Uterus (tissue), 4 donors: ENCODE data around the gene PUM1. TPM values are rescaled to one million over a fixed set of nuclear protein-coding genes. Genes with fewer than 3 reads are reported as not detected.

ENCODE experiments used
- DNase-seq, 2 donors: peaks; one replicate each; pipeline ENCODE4 v3.0.0-alpha.2; 2019 to 2020
- H3K27ac ChIP-seq, 2 donors: fragments of 200-600 bp; sonication (generic); 1 replicate in 1 of 2; 2 replicates in 1 of 2; pipeline ENCODE4 v1.5.1; 2016 to 2018
- H3K27me3 ChIP-seq, 2 donors: fragments of 200-600 bp; sonication (generic); one replicate each; pipeline ENCODE4 v1.5.1; 2018 to 2019; ENCODE audit warnings: control low read depth in 1 of 2
- H3K36me3 ChIP-seq, 2 donors: fragments of 200-600 bp; sonication (generic); one replicate each; pipeline ENCODE4 v1.5.1; 2019; ENCODE audit warnings: control low read depth in 1 of 2
- H3K4me1 ChIP-seq, 2 donors: fragments of 200-600 bp; sonication (generic); one replicate each; pipeline ENCODE4 v1.5.1; 2018 to 2019; ENCODE audit warnings: control low read depth in 1 of 2
- H3K4me3 ChIP-seq, 2 donors: fragments of 200-600 bp; sonication (generic); 1 replicate in 1 of 2; 2 replicates in 1 of 2; pipeline ENCODE4 v1.5.1; 2018 to 2019; ENCODE audit warnings: mild to moderate bottlenecking in 1 of 2
- H3K9me3 ChIP-seq, 2 donors: fragments of 200-600 bp; sonication (generic); one replicate each; pipeline ENCODE4 v1.5.1; 2019; ENCODE audit warnings: control low read depth in 1 of 2
- CTCF ChIP-seq, 4 experiments: fragments of 200-600 bp in 2 of 4; fragments of 450-650 bp in 2 of 4; sonication (generic) in 2 of 4; IDR thresholded peaks; one replicate each; pipeline ENCODE4 v1.5.1; 2016 to 2019; ENCODE audit warnings: antibody characterized with exemption in 4 of 4, mild to moderate bottlenecking in 2 of 4, moderate library complexity in 1 of 4
- POLR2A ChIP-seq, 2 donors: fragments of 450-650 bp; IDR thresholded peaks; one replicate each; pipeline ENCODE4 v1.6.1; 2016; ENCODE audit warnings: antibody characterized with exemption in 2 of 2, mild to moderate bottlenecking in 1 of 2, moderate library complexity in 1 of 2
- intact Hi-C: fragments of 100-400 bp; cut with DNase I; formaldehyde crosslinking; loops from one replicate; pipeline ENCODE4 v1.15.1; 2023; ENCODE audit warnings: low total_unique reads
- total RNA-seq, 4 donors: library from RNA; depleted of rRNA in 3 of 4; stranded (reverse); fragments of >200 nt in 3 of 4; gene quantifications; one replicate each; pipeline versions ENCODE4 v1.1.0 to v1.2.4, GENCODE V29; 2014 to 2023
- donor health status: DM: yes; HTN: yes; CAD: no.

The PUM1 gene
- total RNA-seq, 4 donors from 2014 or later, result 42.9 to 152 (median 113) TPM

DNA sequence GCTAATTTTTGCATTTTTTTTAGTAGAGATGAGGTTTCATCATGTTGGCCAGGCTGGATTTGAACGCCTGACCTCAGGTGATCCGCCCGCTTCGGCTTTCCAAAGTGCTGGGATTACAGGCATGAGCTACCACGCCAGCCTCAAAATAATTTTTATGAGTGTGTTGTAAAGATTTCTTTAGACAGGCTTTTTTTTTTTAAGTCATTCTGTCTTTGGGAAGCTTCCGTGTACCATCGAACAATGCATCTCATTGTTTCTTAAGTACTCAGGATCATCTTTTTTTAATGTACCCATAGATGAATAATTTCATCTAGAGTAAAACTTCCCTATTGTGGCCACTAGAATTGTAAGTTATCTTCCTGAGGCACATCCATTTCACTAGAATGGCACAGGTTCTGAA, 137.3 kb downstream of the PUM1 start:
- intact Hi-C loops, result no loop called here
- TF ChIP-seq POLR2A (IDR thresholded peaks at IDR 0.05) (no peak), CTCF (IDR thresholded peaks at IDR 0.05) (no peak)

DNA sequence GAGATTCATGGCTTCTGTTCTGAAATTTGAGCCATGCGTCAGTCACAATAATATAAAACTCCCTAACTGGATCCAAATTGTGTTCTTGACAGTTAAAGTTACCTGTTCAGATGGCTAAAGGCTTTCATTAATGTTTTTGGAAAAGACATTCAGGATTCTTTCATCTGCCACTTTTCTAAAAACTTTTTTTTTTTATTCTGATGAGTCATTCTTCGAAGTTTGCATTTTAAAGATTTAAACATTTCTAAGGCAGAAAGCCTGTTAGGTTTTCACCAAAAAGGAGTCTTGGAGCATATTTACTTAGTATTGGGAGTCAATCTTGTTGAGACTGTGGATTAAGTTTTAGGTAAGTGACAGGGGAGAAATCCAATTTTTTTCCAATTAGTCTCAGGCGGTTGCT, 138.1 kb downstream of the PUM1 start:
- TF ChIP-seq POLR2A (IDR thresholded peaks at IDR 0.05) (no peak), CTCF (IDR thresholded peaks at IDR 0.05) (no peak)
- intact Hi-C loops, result no loop called here
- H3K27ac ChIP-seq, result no peak overlapping the region

More for the DNA sequence above, 137.3 kb downstream of the PUM1 start:
- Histone ChIP-seq H3K27me3 (no peaks in the 10 kb centered on the region), H3K4me1 (no peaks in the 10 kb centered on the region), H3K9me3 (no peaks in the 10 kb centered on the region), H3K4me3 (no peak overlapping the region), H3K27ac (no peak overlapping the region), H3K36me3 (no peaks in the 10 kb centered on the region)
- DNase-seq, result no peak

DNA sequence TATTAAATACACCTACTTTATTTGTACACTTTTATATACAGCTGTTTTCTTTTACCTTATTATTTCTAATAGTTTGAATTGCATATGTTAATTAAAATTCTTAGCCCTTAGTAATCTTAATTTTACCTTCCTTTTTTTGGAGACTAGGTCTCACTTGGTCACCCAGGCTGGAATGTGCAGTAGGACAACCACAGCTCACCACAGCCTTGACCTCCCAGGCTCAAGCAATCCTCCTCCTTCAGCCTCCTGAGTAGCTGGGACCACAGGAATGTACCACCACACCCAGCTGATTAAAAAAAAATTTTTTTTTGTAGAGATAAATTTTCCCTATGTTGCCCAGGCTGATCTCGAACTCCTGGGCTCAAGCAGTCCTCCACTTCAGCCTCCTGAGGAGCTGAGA, 141.9 kb downstream of the PUM1 start:
- Histone ChIP-seq H3K27me3 (no peaks in the 10 kb centered on the region), H3K4me1 (no peaks in the 10 kb centered on the region), H3K4me3 (no peak overlapping the region), H3K27ac (no peak overlapping the region), H3K36me3 (no peaks in the 10 kb centered on the region), H3K9me3 (no peaks in the 10 kb centered on the region)
- TF ChIP-seq POLR2A (IDR thresholded peaks at IDR 0.05) (no peak), CTCF (IDR thresholded peaks at IDR 0.05) (no peak)
- intact Hi-C loops, result no loop called here
- no peak for DNase-seq

More for the DNA sequence above, 138.1 kb downstream of the PUM1 start:
- Histone ChIP-seq H3K4me1 (no peaks in the 10 kb centered on the region), H3K4me3 (no peak overlapping the region), H3K27me3 (no peaks in the 10 kb centered on the region), H3K36me3 (no peaks in the 10 kb centered on the region), H3K9me3 (no peaks in the 10 kb centered on the region)
- DNase-seq, result no peak

GRCh38 chr1:30920827-30921226, 144.7 kb downstream of the PUM1 start:
- Histone ChIP-seq H3K36me3 (no peaks in the 10 kb centered on the region), H3K9me3 (no peaks in the 10 kb centered on the region), H3K27me3 (no peaks in the 10 kb centered on the region), H3K27ac (no peak overlapping the region), H3K4me1 (no peaks in the 10 kb centered on the region), H3K4me3 (no peak overlapping the region)
- intact Hi-C loops, result no loop called here
- TF ChIP-seq POLR2A (IDR thresholded peaks at IDR 0.05) (no peak), CTCF (IDR thresholded peaks at IDR 0.05) (no peak)
- no peak for DNase-seq

DNA sequence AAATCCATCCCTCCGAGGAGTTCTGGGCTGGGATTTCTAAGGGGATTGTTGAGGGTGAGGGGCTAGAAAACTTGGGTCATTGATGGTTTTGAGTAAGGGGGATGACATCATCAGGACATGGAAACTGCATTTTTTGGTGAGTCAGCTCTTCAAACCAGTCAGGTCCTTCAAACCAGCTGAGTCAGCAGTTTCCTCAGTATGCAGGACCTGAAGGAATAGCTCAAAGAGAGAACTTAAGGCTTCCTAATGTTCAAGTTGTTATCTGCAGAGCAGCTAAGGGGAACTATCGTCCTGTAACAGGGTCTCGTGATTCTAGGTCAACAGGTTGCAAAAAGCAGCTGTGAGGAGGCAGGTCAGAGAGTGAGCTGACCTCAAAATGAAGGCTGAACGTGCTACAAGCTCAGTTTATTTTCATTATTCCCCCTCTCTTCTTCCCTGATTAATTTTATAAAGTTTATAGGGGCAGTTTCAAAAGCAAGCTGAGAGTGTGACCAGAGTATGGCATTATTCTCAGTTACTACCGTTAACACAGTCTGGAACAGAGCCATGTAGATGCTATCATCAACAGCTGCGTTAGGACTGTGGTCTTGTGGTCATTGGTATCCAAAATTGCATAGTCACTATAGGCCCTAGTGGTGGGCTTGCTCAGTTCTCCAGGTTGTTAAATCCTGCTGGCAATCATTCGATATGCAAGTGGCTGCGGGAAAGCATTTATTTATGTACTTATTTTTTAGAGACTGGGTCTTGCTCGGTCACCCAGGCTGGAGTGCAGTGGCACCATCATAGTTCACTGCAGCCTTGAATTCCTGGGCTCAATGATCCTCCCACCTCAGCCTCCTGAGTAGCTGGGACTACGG, 146.3 kb downstream of the PUM1 start:
- Histone ChIP-seq H3K4me3 (no peak overlapping the region), H3K27ac (no peak overlapping the region), H3K27me3 (no peaks in the 10 kb centered on the region), H3K36me3 (no peaks in the 10 kb centered on the region), H3K4me1 (no peaks in the 10 kb centered on the region), H3K9me3 (no peaks in the 10 kb centered on the region)
- no peak for DNase-seq
- TF ChIP-seq CTCF (IDR thresholded peaks at IDR 0.05) (no peak), POLR2A (IDR thresholded peaks at IDR 0.05) (no peak)
- intact Hi-C loops, result no loop called here
